ENCODE measurements around the gene SFXN2.

The SFXN2 gene

GRCh38 chr10:102781090-102781920, 66.9 kb downstream of the SFXN2 start:
- TF ChIP-seq GATA2 (IDR thresholded peaks at IDR 0.05; ENCODE audit: low read depth, low read length) (no peak), GATA3 (IDR thresholded peaks at IDR 0.05; ENCODE audit: low read depth, low read length) (no peak)

- no peak for TF ChIP-seq GATA2 (IDR thresholded peaks at IDR 0.05; ENCODE audit: low read depth, low read length)
- TF ChIP-seq GATA3 (IDR thresholded peaks at IDR 0.05; ENCODE audit: low read depth, low read length) = no peak
These were observed 67.6 kb downstream of the SFXN2 start for GRCh38 chr10:102781921-102782557.

- TF ChIP-seq GATA2 (IDR thresholded peaks at IDR 0.05; ENCODE audit: low read depth, low read length) (no peak), GATA3 (IDR thresholded peaks at IDR 0.05; ENCODE audit: low read depth, low read length) (no peak)
These were observed 68.5 kb downstream of the SFXN2 start for GRCh38 chr10:102782673-102783551.

GRCh38 chr10:102783568-102783967, 69.1 kb downstream of the SFXN2 start:
- TF ChIP-seq GATA2 (IDR thresholded peaks at IDR 0.05; ENCODE audit: low read depth, low read length) = no peak

GRCh38 chr10:102785818-102786217, 71.4 kb downstream of the SFXN2 start:
- TF ChIP-seq GATA2 (IDR thresholded peaks at IDR 0.05; ENCODE audit: low read depth, low read length) (no peak), GATA3 (IDR thresholded peaks at IDR 0.05; ENCODE audit: low read depth, low read length) (no peak)

GRCh38 chr10:102791754-102792395, 77.4 kb downstream of the SFXN2 start:
- TF ChIP-seq GATA2 (IDR thresholded peaks at IDR 0.05; ENCODE audit: low read depth, low read length) (no peak), GATA3 (IDR thresholded peaks at IDR 0.05; ENCODE audit: low read depth, low read length) (no peak)

Measured in SH-SY5Y (cell line).